22Rv1 (cell line): ENCODE data around the gene SP140.

Experiments
- CTCF ChIP-seq: fragments of 450-650 bp; IDR thresholded peaks from 2 replicates; pipeline ENCODE4 v1.5.1; 2017; ENCODE audit warnings: mild to moderate bottlenecking
- ZFX ChIP-seq: fragments of 450-650 bp; IDR thresholded peaks from 2 replicates; pipeline ENCODE4 v1.6.1; 2017; ENCODE audit warnings: antibody characterized with exemption, borderline replicate concordance

DNA sequence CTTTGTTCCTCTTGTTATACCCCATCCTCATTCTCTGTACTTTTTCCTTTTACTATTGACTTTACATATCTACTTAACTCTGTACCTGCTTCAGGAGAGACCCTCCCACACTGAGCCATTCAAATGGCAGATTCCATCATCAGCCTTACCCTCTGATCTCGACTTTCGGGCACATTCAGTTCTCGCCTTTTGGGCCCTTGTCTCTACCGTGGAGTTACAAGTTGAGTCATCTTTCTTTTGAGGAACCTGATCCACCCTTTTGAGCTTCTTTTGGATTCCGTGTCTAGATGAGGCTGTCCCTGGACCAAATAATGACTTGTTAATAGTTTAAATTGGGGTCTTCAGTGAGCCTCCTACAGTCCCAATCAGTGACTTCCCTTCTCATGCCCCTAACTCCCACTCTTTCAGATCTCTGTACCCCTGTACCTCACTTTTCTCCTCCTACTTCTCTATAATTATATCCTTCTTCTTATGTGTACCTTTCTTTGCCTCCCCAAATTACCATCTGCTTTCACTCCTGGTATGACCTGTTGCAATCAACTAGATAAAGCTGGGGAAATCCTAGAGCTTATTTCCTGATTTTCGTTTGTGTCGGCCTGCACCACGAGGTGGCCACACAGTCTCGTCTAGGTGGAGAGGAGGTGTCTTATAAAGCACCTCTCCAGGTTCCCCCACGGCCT, 23.0 kb upstream of the SP140 start:
- TF ChIP-seq CTCF (no peak), ZFX (no peak)
